Thymus (tissue), 11 donors: Measurements from ENCODE around the gene FBXO3. TPM values are rescaled to one million over a fixed set of nuclear protein-coding genes. Genes with fewer than 3 reads are reported as not detected.

Experiments used
- DNase-seq, 9 donors: peaks; one replicate each; pipeline ENCODE4 v3.0.0-alpha.2; 2013; ENCODE audit warnings: low spot score in 9 of 9, low read depth in 6 of 9, missing footprints in 1 of 9
- H3K27ac ChIP-seq, 2 donors: one replicate each; pipeline ENCODE4 v1.5.1; 2013; ENCODE audit warnings: control low read depth in 1 of 2, low read depth in 1 of 2, low read length in 1 of 2, mild to moderate bottlenecking in 1 of 2, moderate library complexity in 1 of 2
- H3K27me3 ChIP-seq, 2 donors: one replicate each; pipeline ENCODE4 v1.5.1; 2013; ENCODE audit warnings: low read length in 1 of 2; ENCODE audit not compliant: control insufficient read depth in 2 of 2, insufficient read depth in 1 of 2
- H3K36me3 ChIP-seq, 2 donors: one replicate each; pipeline ENCODE4 v1.5.1; 2013; ENCODE audit warnings: low read length in 1 of 2, mild to moderate bottlenecking in 1 of 2, moderate library complexity in 1 of 2; ENCODE audit not compliant: control insufficient read depth in 2 of 2, insufficient read depth in 2 of 2
- H3K4me1 ChIP-seq, 2 donors: one replicate each; pipeline ENCODE4 v1.5.1; 2013; ENCODE audit warnings: low read length in 2 of 2; ENCODE audit not compliant: control insufficient read depth in 2 of 2, insufficient read depth in 2 of 2
- H3K4me3 ChIP-seq, 2 donors: one replicate each; pipeline ENCODE4 v1.5.1; 2013; ENCODE audit warnings: low read length in 2 of 2, control low read depth in 1 of 2, mild to moderate bottlenecking in 1 of 2
- H3K9me3 ChIP-seq, 2 donors: one replicate each; pipeline ENCODE4 v1.5.1; 2013; ENCODE audit warnings: low read length in 1 of 2, mild to moderate bottlenecking in 1 of 2; ENCODE audit not compliant: control insufficient read depth in 2 of 2, insufficient read depth in 1 of 2
- WGBS: extraction: QIAGEN DNeasy Blood & Tissue Kit; methylation state at CpG from one replicate; pipeline ENCODE4 v1.1.7; 2013; 5-methylcytosine and 5-hydroxymethylcytosine counted together
- polyA plus RNA-seq: library from polyadenylated mRNA; stranded (reverse); fragments of 200-250 nt; gene quantifications from one replicate; pipeline ENCODE4 v1.2.3, GENCODE V29; 2013
- total RNA-seq: library from RNA; stranded (reverse); fragments of 120-200 nt; gene quantifications from one replicate; pipeline ENCODE4 v1.2.4, GENCODE V29; 2013
- donor health status: healthy.

FBXO3 gene
- total and polyA plus RNA-seq, 2 donors, result 32.9 to 33.9 TPM

GRCh38 chr11:33753304-33753967, 20.9 kb downstream of the FBXO3 start:
- Histone ChIP-seq H3K36me3 (peaks cover 27 to 49% of the 10 kb centered on the region in 2 donors), H3K4me1 (no peaks in the 10 kb centered on the region), H3K9me3 (no peaks in the 10 kb centered on the region), H3K27me3 (no peaks in the 10 kb centered on the region), H3K27ac (no peak overlapping the region), H3K4me3 (no peak overlapping the region)
- DNase-seq, result no peak
- WGBS, result 68% methylated on average over 4 of the region's 4 CpGs

- Histone ChIP-seq H3K36me3 (peaks cover 19 to 53% of the 10 kb centered on the region in 2 donors), H3K27me3 (no peaks in the 10 kb centered on the region), H3K4me1 (no peaks in the 10 kb centered on the region), H3K9me3 (no peaks in the 10 kb centered on the region), H3K27ac (no peak overlapping the region), H3K4me3 (no peak overlapping the region)
- no peak for DNase-seq
- 97% methylated on average over 3 of the region's 3 CpGs for WGBS
These were observed 22.4 kb downstream of the FBXO3 start for GRCh38 chr11:33751878-33752277.

- no peak for DNase-seq
- Histone ChIP-seq H3K27ac (no peak overlapping the region), H3K27me3 (no peaks in the 10 kb centered on the region), H3K36me3 (peaks cover 22 to 43% of the 10 kb centered on the region in 2 donors), H3K4me3 (no peak overlapping the region), H3K4me1 (no peaks in the 10 kb centered on the region), H3K9me3 (no peaks in the 10 kb centered on the region)
- 91% methylated on average over 2 of the region's 2 CpGs for WGBS
These were observed 26.3 kb downstream of the FBXO3 start for GRCh38 chr11:33747979-33748378.

- no peak for DNase-seq
- Histone ChIP-seq H3K4me1 (no peaks in the 10 kb centered on the region), H3K36me3 (peaks cover 12 to 27% of the 10 kb centered on the region in 2 donors), H3K4me3 (no peak overlapping the region), H3K27ac (no peak overlapping the region), H3K27me3 (no peaks in the 10 kb centered on the region), H3K9me3 (no peaks in the 10 kb centered on the region)
- WGBS, result 97% methylated on average over 5 of the region's 5 CpGs
These were observed 31.0 kb downstream of the FBXO3 start for GRCh38 chr11:33743291-33743690.

GRCh38 chr11:33742249-33742851, 32.0 kb downstream of the FBXO3 start:
- WGBS, result 96% methylated on average over 3 of the region's 3 CpGs

GRCh38 chr11:33741806-33742205, 32.5 kb downstream of the FBXO3 start:
- DNase-seq, result no peak
- H3K27me3 ChIP-seq, result no peaks in the 10 kb centered on the region
- H3K36me3 ChIP-seq, result peaks cover 12 to 17% of the 10 kb centered on the region in 2 donors
- no peak overlapping the region for H3K4me3 ChIP-seq
- H3K9me3 ChIP-seq, result no peaks in the 10 kb centered on the region
- 98% methylated on average over 7 of the region's 7 CpGs for WGBS
- H3K27ac ChIP-seq, result no peak overlapping the region
- no peaks in the 10 kb centered on the region for H3K4me1 ChIP-seq

More at GRCh38 chr11:33742249-33742851, 32.0 kb downstream of the FBXO3 start:
- Histone ChIP-seq H3K4me3 (no peak overlapping the region), H3K27ac (no peak overlapping the region), H3K27me3 (no peaks in the 10 kb centered on the region), H3K4me1 (no peaks in the 10 kb centered on the region), H3K36me3 (peaks cover 12 to 20% of the 10 kb centered on the region in 2 donors), H3K9me3 (no peaks in the 10 kb centered on the region)
- DNase-seq, result no peak

- Histone ChIP-seq H3K27ac (no peak overlapping the region), H3K9me3 (no peaks in the 10 kb centered on the region), H3K27me3 (peaks cover 0 to 4% of the 10 kb centered on the region in 2 donors), H3K4me3 (no peak overlapping the region), H3K36me3 (peaks cover 4% of the 10 kb centered on the region in 2 donors), H3K4me1 (peaks cover 14 to 16% of the 10 kb centered on the region in 2 donors)
- DNase-seq, result no peak
- WGBS, result 88% methylated on average over 3 of the region's 3 CpGs
These were observed 36.9 kb downstream of the FBXO3 start for GRCh38 chr11:33737362-33737821.

- Histone ChIP-seq H3K27me3 (peaks cover 0 to 4% of the 10 kb centered on the region in 2 donors), H3K4me3 (peak within 1 kb of the TSS; percentile 86 to 90), H3K9me3 (no peaks in the 10 kb centered on the region), H3K36me3 (peaks cover 4% of the 10 kb centered on the region in 2 donors), H3K4me1 (peaks cover 18 to 21% of the 10 kb centered on the region in 2 donors), H3K27ac (peak within 1 kb of the TSS; percentile 73 to 88)
- peak in 8 of 9 donors; percentile 70 to 91 (median 80) for DNase-seq
- WGBS, result 2% methylated on average over 48 of the region's 48 CpGs
These were observed 38.0 kb downstream of the FBXO3 start, which contains the start of gene CD59 for GRCh38 chr11:33736148-33736812. CD59 (minus strand) TSS chr11:33736423; CDS start chr11:33722445, 13,978 bp downstream.
